GM13976 (cell line): ENCODE data around the gene FKBP1B.
"Not testable (repeated sequence)": the region's sequence is repeated elsewhere in the genome, so short reads cannot be mapped to it uniquely, and the experiment has no call there.

Source experiments
- DNase-seq: peaks from one replicate; pipeline ENCODE4 v3.0.0; 2012; ENCODE audit warnings: low spot score
- in situ Hi-C: fragments of 300-500 bp; cut with MboI; formaldehyde crosslinking; loops from one replicate; pipeline ENCODE4 v1.12.0; 2022; ENCODE audit warnings: low sequenced_read_pairs, mixed read lengths, inconsistent platforms; ENCODE audit not compliant: unreplicated experiment
- TF ChIP-seq, protein P1 (sequence below): IDR thresholded peaks from 2 replicates; pipeline ENCODE4 v1.5.1; 2012; ENCODE audit warnings: borderline replicate concordance, mild to moderate bottlenecking; ENCODE audit not compliant: insufficient read depth; ENCODE audit errors: extremely low read depth, missing control alignments, control extremely low read depth

FKBP1B gene

DNA sequence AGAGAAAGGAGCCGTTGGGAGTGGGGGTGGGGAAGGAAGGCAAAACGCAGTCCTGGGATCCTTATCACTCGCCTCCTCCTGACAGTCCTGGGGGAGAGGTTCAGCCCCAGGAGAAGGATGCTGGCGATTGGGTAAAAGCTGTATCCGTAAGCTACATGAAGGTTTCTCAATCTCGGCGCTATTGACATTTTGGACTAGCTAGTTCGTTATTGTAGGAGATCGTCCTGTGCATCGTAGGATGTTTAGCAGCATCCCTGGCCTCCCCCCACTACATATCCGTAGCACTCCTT lies 35.6 kb downstream of the FKBP1B start:
- DNase-seq, result no peak
- TF ChIP-seq, protein P1, sequence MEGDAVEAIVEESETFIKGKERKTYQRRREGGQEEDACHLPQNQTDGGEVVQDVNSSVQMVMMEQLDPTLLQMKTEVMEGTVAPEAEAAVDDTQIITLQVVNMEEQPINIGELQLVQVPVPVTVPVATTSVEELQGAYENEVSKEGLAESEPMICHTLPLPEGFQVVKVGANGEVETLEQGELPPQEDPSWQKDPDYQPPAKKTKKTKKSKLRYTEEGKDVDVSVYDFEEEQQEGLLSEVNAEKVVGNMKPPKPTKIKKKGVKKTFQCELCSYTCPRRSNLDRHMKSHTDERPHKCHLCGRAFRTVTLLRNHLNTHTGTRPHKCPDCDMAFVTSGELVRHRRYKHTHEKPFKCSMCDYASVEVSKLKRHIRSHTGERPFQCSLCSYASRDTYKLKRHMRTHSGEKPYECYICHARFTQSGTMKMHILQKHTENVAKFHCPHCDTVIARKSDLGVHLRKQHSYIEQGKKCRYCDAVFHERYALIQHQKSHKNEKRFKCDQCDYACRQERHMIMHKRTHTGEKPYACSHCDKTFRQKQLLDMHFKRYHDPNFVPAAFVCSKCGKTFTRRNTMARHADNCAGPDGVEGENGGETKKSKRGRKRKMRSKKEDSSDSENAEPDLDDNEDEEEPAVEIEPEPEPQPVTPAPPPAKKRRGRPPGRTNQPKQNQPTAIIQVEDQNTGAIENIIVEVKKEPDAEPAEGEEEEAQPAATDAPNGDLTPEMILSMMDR, result no peak
- in situ Hi-C loops, result no loop called here

DNA sequence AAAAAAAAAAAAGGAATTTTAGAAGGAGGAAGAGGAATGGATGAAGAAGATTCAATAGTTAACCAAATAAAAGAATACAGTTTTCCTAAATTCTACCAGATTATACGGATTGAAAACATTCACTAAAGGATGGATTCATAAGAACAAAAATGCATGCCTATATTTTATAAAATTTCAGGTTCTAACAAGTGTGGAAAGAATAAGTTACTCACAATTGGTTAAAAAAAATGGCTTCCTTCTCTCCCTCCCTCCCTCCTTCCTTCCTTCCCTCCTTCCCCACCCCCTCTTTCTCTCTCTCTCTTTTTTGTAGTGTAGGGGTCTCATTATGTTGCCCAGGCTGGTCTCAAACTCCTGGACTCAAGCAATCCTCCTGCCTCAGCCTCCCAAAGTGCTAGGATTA lies 36.7 kb downstream of the FKBP1B start:
- TF ChIP-seq, protein P1, result no peak
- no peak for DNase-seq
- in situ Hi-C loops, result no loop called here

DNA sequence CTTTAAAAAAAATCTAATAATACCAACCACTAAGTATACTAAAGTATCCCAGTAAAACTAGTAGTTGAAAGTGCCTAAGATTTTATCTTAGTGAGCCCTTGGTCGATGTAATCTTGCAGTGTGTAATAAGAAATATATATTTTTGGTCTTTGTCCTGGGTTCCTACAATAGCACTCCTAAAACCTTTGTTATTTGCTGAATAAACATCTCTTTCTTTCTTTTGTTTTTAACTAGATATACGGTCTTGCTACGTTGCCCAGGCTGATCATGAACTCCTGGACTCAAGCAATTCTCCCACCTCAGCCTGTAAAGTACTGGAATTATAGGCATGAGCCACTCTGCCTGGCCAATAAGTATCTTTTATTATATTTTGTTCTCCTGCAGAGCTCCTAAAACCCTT lies 37.5 kb downstream of the FKBP1B start:
- TF ChIP-seq, protein P1, result no peak

DNA sequence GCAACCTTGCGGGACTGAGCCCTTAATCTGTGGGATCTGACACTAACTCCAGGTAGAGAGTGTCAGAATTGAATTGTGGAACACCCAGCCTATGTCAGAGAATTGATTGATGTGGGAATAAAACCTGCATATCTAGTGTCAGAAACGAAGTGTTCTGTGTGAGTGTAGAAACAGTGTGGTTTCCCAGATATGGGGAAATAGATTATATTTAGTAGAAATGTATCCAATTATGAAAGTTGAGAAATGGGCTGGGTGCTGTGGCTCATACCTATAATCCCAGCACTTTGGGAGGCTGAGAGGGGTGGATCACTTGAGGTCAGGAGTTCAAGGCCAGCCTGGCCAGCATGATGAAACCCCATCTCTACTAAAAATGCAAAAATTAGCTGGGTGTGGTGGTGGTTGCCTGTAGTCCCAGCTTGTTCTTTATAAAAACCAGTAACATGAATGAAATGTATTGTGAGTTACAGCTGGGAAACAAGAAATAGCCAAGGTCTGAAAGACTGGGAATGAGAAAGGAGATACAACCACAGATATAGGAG lies 39.3 kb downstream of the FKBP1B start:
- DNase-seq, result no peak
- in situ Hi-C loops, result no loop called here
- TF ChIP-seq, protein P1, result peak; percentile 2

More for the DNA sequence above, 37.5 kb downstream of the FKBP1B start:
- in situ Hi-C loops, result no loop called here
- DNase-seq, result no peak

DNA sequence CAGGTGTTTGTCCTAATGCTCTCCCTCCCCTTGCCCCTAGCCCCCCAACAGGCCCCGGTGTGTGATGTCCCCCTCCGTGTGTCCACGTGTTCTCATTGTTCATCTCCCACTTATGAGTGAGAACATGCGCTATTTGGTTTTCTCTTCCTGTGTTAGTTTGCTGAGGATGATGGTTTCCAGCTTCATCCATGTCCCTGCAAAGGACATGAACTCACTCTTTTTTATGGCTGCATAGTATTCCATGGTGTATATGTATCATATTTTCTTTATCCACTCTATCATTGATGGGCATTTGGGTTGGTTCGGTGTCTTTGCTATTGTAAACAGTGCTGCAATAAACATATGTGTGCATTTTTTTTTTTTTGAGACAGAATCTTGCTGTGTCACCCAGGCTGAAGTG lies 43.7 kb downstream of the FKBP1B start:
- DNase-seq, in situ Hi-C loops: not testable (repeated sequence)

DNA sequence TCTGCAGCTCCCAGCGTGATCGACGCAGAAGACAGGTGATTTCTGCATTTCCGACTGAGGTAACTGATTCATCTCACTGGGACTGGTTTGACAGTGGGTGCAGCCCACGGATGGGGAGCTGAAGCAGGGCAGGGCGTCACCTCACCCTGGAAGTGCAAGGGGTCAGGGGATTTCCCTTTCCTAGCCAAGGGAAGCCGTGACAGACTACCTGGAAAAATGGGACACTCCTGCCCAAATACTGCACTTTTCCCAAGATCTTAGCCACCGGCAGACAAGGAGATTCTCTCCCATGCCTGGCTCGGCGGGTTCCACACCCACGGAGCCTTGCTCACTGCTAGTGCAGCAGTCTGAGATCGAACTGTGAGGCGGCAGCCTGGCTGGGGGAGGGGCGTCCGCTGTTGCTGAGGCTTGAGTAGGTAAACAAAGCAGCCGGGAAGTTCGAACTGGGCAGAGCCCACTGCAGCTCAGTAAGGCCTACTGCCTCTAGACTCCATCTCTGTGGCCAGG lies 45.7 kb downstream of the FKBP1B start:
- DNase-seq, in situ Hi-C loops: not testable (repeated sequence)

DNA sequence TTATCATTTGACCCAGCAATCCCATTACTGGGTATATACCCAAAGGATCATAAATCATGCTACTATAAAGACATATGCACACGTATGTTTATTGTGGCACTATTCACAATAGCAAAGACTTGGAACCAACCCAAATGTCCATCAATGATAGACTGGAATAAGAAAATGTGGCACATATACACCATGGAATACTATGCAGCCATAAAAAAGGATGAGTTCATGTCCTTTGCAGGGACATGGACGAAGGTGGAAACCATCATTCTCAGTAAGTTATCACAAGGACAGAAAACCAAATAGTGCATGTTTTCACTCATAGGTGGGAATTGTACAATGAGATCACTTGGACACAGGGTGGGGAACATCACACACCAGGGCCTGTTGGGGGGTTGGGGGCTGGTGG lies 51.2 kb downstream of the FKBP1B start:
- in situ Hi-C loops, result loop anchor here (25.0 kb wide), 1 partner anchor 287 kb away; no protein-coding TSS in a partner anchor
- not testable (repeated sequence) for DNase-seq

DNA sequence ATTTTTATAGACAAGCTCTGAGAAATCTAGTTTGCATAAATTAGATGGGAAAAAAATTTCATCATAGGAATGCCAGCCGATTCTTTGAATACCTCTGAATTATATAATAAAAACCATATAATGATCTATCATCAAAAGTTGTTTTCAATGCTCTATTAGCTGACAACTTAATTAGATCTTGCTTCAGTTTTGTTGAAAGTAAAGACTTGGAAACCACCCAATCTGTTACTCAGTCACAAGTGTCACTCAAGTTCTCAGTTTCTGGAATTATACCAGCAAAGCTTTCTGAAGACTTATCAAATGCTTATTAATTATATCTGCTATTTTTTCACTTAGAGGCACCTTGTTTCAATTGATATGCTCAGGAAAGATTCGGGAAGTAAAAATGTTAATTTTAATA lies 52.5 kb downstream of the FKBP1B start:
- in situ Hi-C loops, result loop anchor here (25.0 kb wide), 1 partner anchor 285 kb away; no protein-coding TSS in a partner anchor
- no peak for DNase-seq
- TF ChIP-seq, protein P1, result no peak
